WTC11 (cell line): ENCODE data around the gene DHRS9. TPM values are rescaled to one million over a fixed set of nuclear protein-coding genes. Genes with fewer than 3 reads are reported as not detected.

Experiments used
- ATAC-seq: fragments of 200-7000 bp; cut with Tn5 transposase; 2 replicates; pipeline ENCODE4 v1.10.0; 2021; ENCODE audit warnings: mild to moderate bottlenecking, moderate library complexity
- CTCF ChIA-PET: fragments of 300-600 bp; sonication (Branson Sonifier 250); formaldehyde crosslinking; loops from one replicate; lab custom pipeline; 2021; ENCODE audit warnings: antibody characterized with exemption; lab: Charles Lee
- POLR2A ChIA-PET: fragments of 350-600 bp; sonication (Branson Sonifier 250); formaldehyde crosslinking; loops from one replicate; lab custom pipeline; 2021; ENCODE audit warnings: antibody characterized with exemption; lab: Charles Lee
- DNase-seq: peaks from one replicate; pipeline ENCODE4 v3.0.0; 2021; ENCODE audit warnings: low spot score
- H3K27ac Mint-ChIP-seq: 2 replicates; pipeline ENCODE4 v1.8.0; 2021; ENCODE audit warnings: mixed read lengths
- H3K27me3 Mint-ChIP-seq: 2 replicates; pipeline ENCODE4 v1.8.0; 2021; ENCODE audit warnings: low read depth, mild to moderate bottlenecking, moderate library complexity, mixed read lengths
- H3K36me3 Mint-ChIP-seq: 2 replicates; pipeline ENCODE4 v1.8.0; 2021; ENCODE audit warnings: mixed read lengths
- H3K4me1 Mint-ChIP-seq: 2 replicates; pipeline ENCODE4 v1.8.0; 2022; ENCODE audit warnings: mixed read lengths
- H3K4me3 Mint-ChIP-seq: 2 replicates; pipeline ENCODE4 v1.8.0; 2021; ENCODE audit warnings: mild to moderate bottlenecking, moderate library complexity, mixed read lengths
- H3K9me3 Mint-ChIP-seq: 2 replicates; pipeline ENCODE4 v1.8.0; 2021; ENCODE audit warnings: mixed read lengths
- ATF1 ChIP-seq: sonication (generic); formaldehyde crosslinking; IDR thresholded peaks from 2 replicates; pipeline ENCODE4 v1.8.1; 2023; ENCODE audit warnings: mild to moderate bottlenecking, moderate library complexity, missing genetic modification reagents
- CBFB ChIP-seq: sonication (generic); formaldehyde crosslinking; IDR thresholded peaks from 2 replicates; pipeline ENCODE4 v1.8.1; 2022; ENCODE audit warnings: mild to moderate bottlenecking, low read depth, missing genetic modification reagents
- CREM ChIP-seq: sonication (generic); formaldehyde crosslinking; IDR thresholded peaks from 2 replicates; pipeline ENCODE4 v1.8.1; 2022; ENCODE audit warnings: mild to moderate bottlenecking, missing genetic modification reagents, moderate library complexity
- EMX1 ChIP-seq: fragments of 250-450 bp; sonication (Bioruptor Pico); IDR thresholded peaks from 2 replicates; pipeline ENCODE4 v1.8.0; 2021; ENCODE audit warnings: mild to moderate bottlenecking
- TCF7 ChIP-seq: sonication (generic); formaldehyde crosslinking; IDR thresholded peaks from 2 replicates; pipeline ENCODE4 v1.8.0; 2022; ENCODE audit warnings: mild to moderate bottlenecking, low read depth, missing genetic modification reagents, moderate library complexity
- ZNF219 ChIP-seq: sonication (generic); formaldehyde crosslinking; IDR thresholded peaks from 2 replicates; pipeline ENCODE4 v1.8.0; 2023; ENCODE audit warnings: missing genetic modification reagents, mild to moderate bottlenecking, borderline replicate concordance
- ZNF396 ChIP-seq: fragments of 250-450 bp; sonication (Bioruptor Pico); IDR thresholded peaks from 2 replicates; pipeline ENCODE4 v1.8.0; 2021; ENCODE audit warnings: mild to moderate bottlenecking, moderate library complexity, borderline replicate concordance
- total RNA-seq: library from RNA; stranded (reverse); gene quantifications from 3 replicates; pipeline ENCODE4 v1.2.3, GENCODE V29; 2021
- TF ChIP-seq, protein P1 (sequence below): sonication (generic); formaldehyde crosslinking; IDR thresholded peaks from 2 replicates; pipeline ENCODE4 v1.8.0; 2023; ENCODE audit warnings: mild to moderate bottlenecking, missing genetic modification reagents
- TF ChIP-seq, protein P2 (sequence below): fragments of 250-450 bp; sonication (Bioruptor Pico); IDR thresholded peaks from 2 replicates; pipeline ENCODE4 v1.9.0; 2021; ENCODE audit warnings: mild to moderate bottlenecking, borderline replicate concordance
- TF ChIP-seq, protein P3 (sequence below): sonication (generic); formaldehyde crosslinking; IDR thresholded peaks from 2 replicates; pipeline ENCODE4 v1.8.1; 2023; ENCODE audit warnings: mild to moderate bottlenecking, moderate library complexity, missing genetic modification reagents
- TF ChIP-seq, protein P4 (sequence below): fragments of 250-450 bp; sonication (Bioruptor Pico); conservative IDR thresholded peaks from 2 replicates; pipeline ENCODE4 v1.9.0; 2021; ENCODE audit warnings: mild to moderate bottlenecking
- TF ChIP-seq, protein P5 (sequence below): sonication (generic); formaldehyde crosslinking; IDR thresholded peaks from 2 replicates; pipeline ENCODE4 v1.8.0; 2023; ENCODE audit warnings: missing genetic modification reagents
- TF ChIP-seq, protein P6 (sequence below): fragments of 200-600 bp; IDR thresholded peaks from 2 replicates; pipeline ENCODE4 v1.8.0; 2022; ENCODE audit warnings: antibody characterized with exemption

DHRS9 gene
- total RNA-seq, 1 experiment from 2014 or later, result not detected

DNA sequence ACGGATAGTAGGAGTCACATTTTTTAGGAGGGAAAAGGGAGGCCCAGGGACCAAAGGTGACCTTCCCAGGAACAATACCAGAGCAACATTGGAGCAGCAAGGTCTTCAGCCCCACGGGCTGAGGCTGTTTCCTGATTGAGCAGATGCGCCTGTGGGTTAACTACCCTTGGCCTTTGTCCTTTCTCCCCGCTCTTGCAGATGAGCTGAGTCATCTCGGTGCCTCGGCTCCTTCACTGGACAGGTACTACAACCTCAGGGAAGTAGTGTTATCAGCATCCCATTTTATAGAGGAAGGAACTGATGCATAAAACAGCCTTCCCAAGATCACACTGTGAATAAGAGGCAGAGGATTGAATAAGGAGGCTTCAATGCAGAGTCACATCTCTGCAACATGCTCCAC lies 43.5 kb downstream of the DHRS9 start:
- H3K27ac Mint-ChIP-seq, result no peak overlapping the region
- peaks cover 21% of the 10 kb centered on the region for H3K4me1 Mint-ChIP-seq
- DNase-seq, result no peak
- no peaks in the 10 kb centered on the region for H3K36me3 Mint-ChIP-seq
- ATAC-seq, result no peak
- no peak overlapping the region for H3K4me3 Mint-ChIP-seq
- ChIA-PET CTCF (interaction anchor here (0.6 to 2.1 kb wide), 2 partner anchors 28 to 257 kb away, joined by 3 to 7 read pairs; no protein-coding TSS in a partner anchor), POLR2A (no interaction called here)
- H3K9me3 Mint-ChIP-seq, result no peaks in the 10 kb centered on the region
- TF ChIP-seq, protein P1, sequence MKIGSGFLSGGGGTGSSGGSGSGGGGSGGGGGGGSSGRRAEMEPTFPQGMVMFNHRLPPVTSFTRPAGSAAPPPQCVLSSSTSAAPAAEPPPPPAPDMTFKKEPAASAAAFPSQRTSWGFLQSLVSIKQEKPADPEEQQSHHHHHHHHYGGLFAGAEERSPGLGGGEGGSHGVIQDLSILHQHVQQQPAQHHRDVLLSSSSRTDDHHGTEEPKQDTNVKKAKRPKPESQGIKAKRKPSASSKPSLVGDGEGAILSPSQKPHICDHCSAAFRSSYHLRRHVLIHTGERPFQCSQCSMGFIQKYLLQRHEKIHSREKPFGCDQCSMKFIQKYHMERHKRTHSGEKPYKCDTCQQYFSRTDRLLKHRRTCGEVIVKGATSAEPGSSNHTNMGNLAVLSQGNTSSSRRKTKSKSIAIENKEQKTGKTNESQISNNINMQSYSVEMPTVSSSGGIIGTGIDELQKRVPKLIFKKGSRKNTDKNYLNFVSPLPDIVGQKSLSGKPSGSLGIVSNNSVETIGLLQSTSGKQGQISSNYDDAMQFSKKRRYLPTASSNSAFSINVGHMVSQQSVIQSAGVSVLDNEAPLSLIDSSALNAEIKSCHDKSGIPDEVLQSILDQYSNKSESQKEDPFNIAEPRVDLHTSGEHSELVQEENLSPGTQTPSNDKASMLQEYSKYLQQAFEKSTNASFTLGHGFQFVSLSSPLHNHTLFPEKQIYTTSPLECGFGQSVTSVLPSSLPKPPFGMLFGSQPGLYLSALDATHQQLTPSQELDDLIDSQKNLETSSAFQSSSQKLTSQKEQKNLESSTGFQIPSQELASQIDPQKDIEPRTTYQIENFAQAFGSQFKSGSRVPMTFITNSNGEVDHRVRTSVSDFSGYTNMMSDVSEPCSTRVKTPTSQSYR, result no peak
- TF ChIP-seq, protein P2, sequence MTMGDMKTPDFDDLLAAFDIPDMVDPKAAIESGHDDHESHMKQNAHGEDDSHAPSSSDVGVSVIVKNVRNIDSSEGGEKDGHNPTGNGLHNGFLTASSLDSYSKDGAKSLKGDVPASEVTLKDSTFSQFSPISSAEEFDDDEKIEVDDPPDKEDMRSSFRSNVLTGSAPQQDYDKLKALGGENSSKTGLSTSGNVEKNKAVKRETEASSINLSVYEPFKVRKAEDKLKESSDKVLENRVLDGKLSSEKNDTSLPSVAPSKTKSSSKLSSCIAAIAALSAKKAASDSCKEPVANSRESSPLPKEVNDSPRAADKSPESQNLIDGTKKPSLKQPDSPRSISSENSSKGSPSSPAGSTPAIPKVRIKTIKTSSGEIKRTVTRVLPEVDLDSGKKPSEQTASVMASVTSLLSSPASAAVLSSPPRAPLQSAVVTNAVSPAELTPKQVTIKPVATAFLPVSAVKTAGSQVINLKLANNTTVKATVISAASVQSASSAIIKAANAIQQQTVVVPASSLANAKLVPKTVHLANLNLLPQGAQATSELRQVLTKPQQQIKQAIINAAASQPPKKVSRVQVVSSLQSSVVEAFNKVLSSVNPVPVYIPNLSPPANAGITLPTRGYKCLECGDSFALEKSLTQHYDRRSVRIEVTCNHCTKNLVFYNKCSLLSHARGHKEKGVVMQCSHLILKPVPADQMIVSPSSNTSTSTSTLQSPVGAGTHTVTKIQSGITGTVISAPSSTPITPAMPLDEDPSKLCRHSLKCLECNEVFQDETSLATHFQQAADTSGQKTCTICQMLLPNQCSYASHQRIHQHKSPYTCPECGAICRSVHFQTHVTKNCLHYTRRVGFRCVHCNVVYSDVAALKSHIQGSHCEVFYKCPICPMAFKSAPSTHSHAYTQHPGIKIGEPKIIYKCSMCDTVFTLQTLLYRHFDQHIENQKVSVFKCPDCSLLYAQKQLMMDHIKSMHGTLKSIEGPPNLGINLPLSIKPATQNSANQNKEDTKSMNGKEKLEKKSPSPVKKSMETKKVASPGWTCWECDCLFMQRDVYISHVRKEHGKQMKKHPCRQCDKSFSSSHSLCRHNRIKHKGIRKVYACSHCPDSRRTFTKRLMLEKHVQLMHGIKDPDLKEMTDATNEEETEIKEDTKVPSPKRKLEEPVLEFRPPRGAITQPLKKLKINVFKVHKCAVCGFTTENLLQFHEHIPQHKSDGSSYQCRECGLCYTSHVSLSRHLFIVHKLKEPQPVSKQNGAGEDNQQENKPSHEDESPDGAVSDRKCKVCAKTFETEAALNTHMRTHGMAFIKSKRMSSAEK (CRISPR knock-in tag), result no peak
- TF ChIP-seq, protein P3, sequence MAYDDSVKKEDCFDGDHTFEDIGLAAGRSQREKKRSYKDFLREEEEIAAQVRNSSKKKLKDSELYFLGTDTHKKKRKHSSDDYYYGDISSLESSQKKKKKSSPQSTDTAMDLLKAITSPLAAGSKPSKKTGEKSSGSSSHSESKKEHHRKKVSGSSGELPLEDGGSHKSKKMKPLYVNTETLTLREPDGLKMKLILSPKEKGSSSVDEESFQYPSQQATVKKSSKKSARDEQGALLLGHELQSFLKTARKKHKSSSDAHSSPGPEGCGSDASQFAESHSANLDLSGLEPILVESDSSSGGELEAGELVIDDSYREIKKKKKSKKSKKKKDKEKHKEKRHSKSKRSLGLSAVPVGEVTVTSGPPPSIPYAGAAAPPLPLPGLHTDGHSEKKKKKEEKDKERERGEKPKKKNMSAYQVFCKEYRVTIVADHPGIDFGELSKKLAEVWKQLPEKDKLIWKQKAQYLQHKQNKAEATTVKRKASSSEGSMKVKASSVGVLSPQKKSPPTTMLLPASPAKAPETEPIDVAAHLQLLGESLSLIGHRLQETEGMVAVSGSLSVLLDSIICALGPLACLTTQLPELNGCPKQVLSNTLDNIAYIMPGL, result no peak
- 0 out of 2 replicates have a peak, but pooled peaks cover 2% of the 10 kb centered on the region for H3K27me3 Mint-ChIP-seq

DNA sequence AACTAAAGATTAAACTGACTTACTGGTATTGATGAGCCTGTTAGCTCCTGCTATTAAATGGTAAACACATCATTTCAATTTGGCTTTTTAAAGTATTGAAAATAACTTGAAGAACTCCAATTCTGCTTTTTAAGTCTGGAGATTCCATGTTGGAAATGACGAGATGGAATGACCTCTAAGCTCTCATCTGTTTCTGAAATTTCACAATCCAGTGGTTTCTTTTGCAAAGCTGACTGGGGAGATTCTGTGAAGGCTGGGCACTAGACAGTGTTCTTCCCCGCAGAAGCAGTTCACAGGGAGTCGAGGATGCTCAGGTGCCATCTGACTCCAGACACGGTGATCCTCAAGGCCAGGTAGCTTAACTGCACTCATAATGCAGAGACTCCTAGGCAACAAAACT lies 44.7 kb downstream of the DHRS9 start:
- no peaks in the 10 kb centered on the region for H3K36me3 Mint-ChIP-seq
- no peak overlapping the region for H3K4me3 Mint-ChIP-seq
- H3K4me1 Mint-ChIP-seq, result peaks cover 22% of the 10 kb centered on the region
- no peak overlapping the region for H3K27ac Mint-ChIP-seq
- TF ChIP-seq ZNF396 (CRISPR knock-in tag) (no peak), CREM (CRISPR knock-in tag) (no peak), EMX1 (CRISPR knock-in tag) (no peak), ZNF219 (CRISPR knock-in tag) (no peak)
- TF ChIP-seq, protein P4, sequence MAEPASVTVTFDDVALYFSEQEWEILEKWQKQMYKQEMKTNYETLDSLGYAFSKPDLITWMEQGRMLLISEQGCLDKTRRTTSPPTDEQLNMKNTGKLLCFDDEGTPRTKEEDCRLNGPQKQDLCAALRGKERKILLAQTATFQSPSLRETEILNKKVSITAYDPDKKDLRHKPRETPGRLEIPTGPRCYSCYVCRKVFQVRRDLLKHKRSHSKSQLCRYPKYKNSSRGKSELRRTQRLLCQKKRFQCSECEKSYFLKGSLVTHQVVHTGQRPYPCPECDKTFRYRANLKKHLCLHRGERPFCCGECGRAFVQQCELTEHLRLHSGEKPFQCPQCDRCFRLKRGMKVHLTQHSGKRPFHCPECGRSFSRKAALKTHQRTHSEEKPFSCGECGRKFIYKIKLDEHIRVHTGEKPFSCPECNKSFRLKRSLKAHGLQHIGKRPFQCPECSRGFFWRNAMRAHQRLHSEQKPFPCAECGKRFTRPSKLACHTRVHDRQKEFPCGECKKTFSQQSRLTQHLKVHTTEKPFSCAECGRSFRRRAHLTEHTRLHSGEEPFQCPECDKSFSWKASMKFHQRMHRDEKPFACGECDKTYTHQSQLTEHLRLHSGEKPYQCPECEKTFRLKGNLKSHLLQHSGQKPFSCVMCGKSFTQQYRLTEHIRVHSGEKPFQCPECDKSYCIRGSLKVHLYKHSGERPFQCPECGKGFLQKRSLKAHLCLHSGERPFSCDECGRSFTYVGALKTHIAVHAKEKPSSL, result no peak
- TF ChIP-seq, protein P5, sequence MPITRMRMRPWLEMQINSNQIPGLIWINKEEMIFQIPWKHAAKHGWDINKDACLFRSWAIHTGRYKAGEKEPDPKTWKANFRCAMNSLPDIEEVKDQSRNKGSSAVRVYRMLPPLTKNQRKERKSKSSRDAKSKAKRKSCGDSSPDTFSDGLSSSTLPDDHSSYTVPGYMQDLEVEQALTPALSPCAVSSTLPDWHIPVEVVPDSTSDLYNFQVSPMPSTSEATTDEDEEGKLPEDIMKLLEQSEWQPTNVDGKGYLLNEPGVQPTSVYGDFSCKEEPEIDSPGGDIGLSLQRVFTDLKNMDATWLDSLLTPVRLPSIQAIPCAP (CRISPR knock-in tag), result no peak
- ChIA-PET POLR2A (no interaction called here), CTCF (interaction anchor here (1.0 to 2.1 kb wide), 2 partner anchors 18 to 27 kb away, joined by 3 to 7 read pairs; no protein-coding TSS in a partner anchor)
- no peak for DNase-seq
- no peaks in the 10 kb centered on the region for H3K9me3 Mint-ChIP-seq
- no peak for ATAC-seq
- H3K27me3 Mint-ChIP-seq, result 0 out of 2 replicates have a peak, but pooled peaks cover 2% of the 10 kb centered on the region

DNA sequence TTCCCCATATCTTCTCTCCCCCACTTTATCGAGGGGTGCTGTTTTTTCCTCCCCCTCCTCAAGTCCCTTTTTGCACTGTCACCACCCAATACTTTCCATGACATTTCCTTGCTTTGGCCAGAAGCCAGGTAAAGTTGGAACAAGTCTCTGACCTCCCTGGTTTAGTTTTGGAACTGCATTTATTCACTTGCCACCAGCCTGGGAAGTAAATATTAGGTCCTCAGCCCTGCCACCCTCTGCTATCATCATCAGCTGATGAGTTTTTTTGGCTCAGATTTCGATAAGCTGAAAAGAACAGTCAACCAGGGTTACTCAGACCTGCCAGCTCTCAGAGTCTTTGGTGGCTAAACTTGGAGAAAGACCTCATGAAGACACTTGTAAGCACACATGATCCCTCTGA lies 47.0 kb downstream of the DHRS9 start:
- Mint-ChIP-seq H3K36me3 (no peaks in the 10 kb centered on the region), H3K9me3 (peaks cover 10% of the 10 kb centered on the region), H3K4me1 (peaks cover 13% of the 10 kb centered on the region), H3K27me3 (no peaks in the 10 kb centered on the region), H3K27ac (no peak overlapping the region), H3K4me3 (no peak overlapping the region)
- CTCF ChIA-PET, result interaction anchor here (1.3 kb wide), 1 partner anchor 16 kb away, joined by 5 read pairs; no protein-coding TSS in a partner anchor
- ATAC-seq (no peak), DNase-seq (no peak)
- TF ChIP-seq, protein P6, sequence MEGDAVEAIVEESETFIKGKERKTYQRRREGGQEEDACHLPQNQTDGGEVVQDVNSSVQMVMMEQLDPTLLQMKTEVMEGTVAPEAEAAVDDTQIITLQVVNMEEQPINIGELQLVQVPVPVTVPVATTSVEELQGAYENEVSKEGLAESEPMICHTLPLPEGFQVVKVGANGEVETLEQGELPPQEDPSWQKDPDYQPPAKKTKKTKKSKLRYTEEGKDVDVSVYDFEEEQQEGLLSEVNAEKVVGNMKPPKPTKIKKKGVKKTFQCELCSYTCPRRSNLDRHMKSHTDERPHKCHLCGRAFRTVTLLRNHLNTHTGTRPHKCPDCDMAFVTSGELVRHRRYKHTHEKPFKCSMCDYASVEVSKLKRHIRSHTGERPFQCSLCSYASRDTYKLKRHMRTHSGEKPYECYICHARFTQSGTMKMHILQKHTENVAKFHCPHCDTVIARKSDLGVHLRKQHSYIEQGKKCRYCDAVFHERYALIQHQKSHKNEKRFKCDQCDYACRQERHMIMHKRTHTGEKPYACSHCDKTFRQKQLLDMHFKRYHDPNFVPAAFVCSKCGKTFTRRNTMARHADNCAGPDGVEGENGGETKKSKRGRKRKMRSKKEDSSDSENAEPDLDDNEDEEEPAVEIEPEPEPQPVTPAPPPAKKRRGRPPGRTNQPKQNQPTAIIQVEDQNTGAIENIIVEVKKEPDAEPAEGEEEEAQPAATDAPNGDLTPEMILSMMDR, result no peak
- TF ChIP-seq CBFB (no peak), ATF1 (no peak), TCF7 (CRISPR knock-in tag) (no peak)
- POLR2A ChIA-PET, result no interaction called here
